Loucy (cell line): ENCODE data around the gene CFAP119.

Experiments used
- H2AFZ ChIP-seq: fragments of 200-600 bp; sonication (generic); 2 replicates; pipeline ENCODE4 v1.6.0; 2016; ENCODE audit warnings: antibody characterized with exemption, mild to moderate bottlenecking, low read length, moderate library complexity
- H3F3A ChIP-seq: fragments of 200-600 bp; 2 replicates; pipeline ENCODE4 v1.6.0; 2016; ENCODE audit warnings: antibody characterized with exemption, low read depth, mild to moderate bottlenecking
- H3K27me3 ChIP-seq: fragments of 200-600 bp; sonication (generic); 2 replicates; pipeline ENCODE4 v1.6.1; 2014; ENCODE audit warnings: low read length, mild to moderate bottlenecking; ENCODE audit not compliant: insufficient read depth, poor library complexity, severe bottlenecking
- H3K36me3 ChIP-seq: fragments of 200-600 bp; sonication (generic); 2 replicates; pipeline ENCODE4 v1.6.1; 2016; ENCODE audit warnings: low read length; ENCODE audit not compliant: insufficient read depth
- H3K4me1 ChIP-seq: fragments of 200-600 bp; sonication (generic); 2 replicates; pipeline ENCODE4 v1.5.1; 2014; ENCODE audit warnings: low read length, mild to moderate bottlenecking; ENCODE audit not compliant: insufficient read depth, poor library complexity, severe bottlenecking
- H3K4me2 ChIP-seq: fragments of 200-600 bp; sonication (generic); 2 replicates; pipeline ENCODE4 v1.6.0; 2014; ENCODE audit warnings: antibody characterized with exemption, low read length, low read depth, mild to moderate bottlenecking; ENCODE audit not compliant: poor library complexity, severe bottlenecking
- H3K4me3 ChIP-seq: fragments of 200-600 bp; sonication (generic); 2 replicates; pipeline ENCODE4 v1.5.1; 2014; ENCODE audit warnings: low read length, mild to moderate bottlenecking, mixed read lengths; ENCODE audit not compliant: poor library complexity, severe bottlenecking
- H3K79me2 ChIP-seq: fragments of 200-600 bp; sonication (generic); 2 replicates; pipeline ENCODE4 v1.6.1; 2014; ENCODE audit warnings: low read length; ENCODE audit not compliant: insufficient read depth
- H3K9ac ChIP-seq: fragments of 200-600 bp; sonication (generic); 2 replicates; pipeline ENCODE4 v1.6.0; 2014; ENCODE audit warnings: mild to moderate bottlenecking, low read depth, low read length, moderate library complexity; ENCODE audit not compliant: poor library complexity, severe bottlenecking
- H3K9me2 ChIP-seq: fragments of 200-600 bp; sonication (generic); replicated peaks from 2 replicates; pipeline ENCODE4 v1.6.1; 2016; ENCODE audit warnings: low read depth, low read length, mixed read lengths
- H3K9me3 ChIP-seq: fragments of 200-600 bp; sonication (generic); 2 replicates; pipeline ENCODE4 v1.6.1; 2014; ENCODE audit warnings: mild to moderate bottlenecking, antibody characterized with exemption, low read length, low read depth; ENCODE audit not compliant: insufficient read depth
- H4K20me1 ChIP-seq: fragments of 200-600 bp; sonication (generic); 2 replicates; pipeline ENCODE4 v1.6.0; 2014; ENCODE audit warnings: antibody characterized with exemption, low read length, mild to moderate bottlenecking; ENCODE audit not compliant: insufficient read depth, poor library complexity, severe bottlenecking
- CTCF ChIP-seq: fragments of 200-600 bp; sonication (generic); conservative IDR thresholded peaks from 2 replicates; pipeline ENCODE4 v1.5.1; 2014; ENCODE audit warnings: mild to moderate bottlenecking, antibody characterized with exemption, low read length
- EZH2phosphoT487 ChIP-seq: fragments of 200-600 bp; IDR thresholded peaks from 2 replicates; pipeline ENCODE4 v1.6.1; 2018; ENCODE audit warnings: antibody characterized with exemption, mild to moderate bottlenecking, moderate library complexity, borderline replicate concordance

CFAP119 gene

GRCh38 chr16:30779596-30779995 is 17.7 kb upstream of the CFAP119 start:
- no peak for TF ChIP-seq EZH2phosphoT487
- TF ChIP-seq CTCF: no peak
- H3K9ac ChIP-seq: no peak overlapping the region

GRCh38 chr16:30778549-30779244 is 16.8 kb upstream of the CFAP119 start:
- TF ChIP-seq CTCF: no peak
- TF ChIP-seq EZH2phosphoT487: no peak
- Histone ChIP-seq H3K9me2 (no peaks in the 10 kb centered on the region), H3K9ac (no peak overlapping the region), H3K4me2 (no peak overlapping the region), H3K79me2 (no peaks in the 10 kb centered on the region), H3K4me1 (no peaks in the 10 kb centered on the region), H3K27me3 (no peaks in the 10 kb centered on the region), H4K20me1 (no peaks in the 10 kb centered on the region), H3F3A (no peaks in the 10 kb centered on the region), H3K4me3 (no peak overlapping the region), H3K9me3 (no peaks in the 10 kb centered on the region), H2AFZ (no peak overlapping the region), H3K36me3 (peaks cover 23% of the 10 kb centered on the region; the same call in 1 of the 2 replicates)

More at GRCh38 chr16:30779596-30779995, 17.7 kb upstream of the CFAP119 start:
- Histone ChIP-seq H3K4me3 (no peak overlapping the region), H3K4me2 (no peak overlapping the region), H3K9me3 (no peaks in the 10 kb centered on the region), H2AFZ (no peak overlapping the region), H4K20me1 (no peaks in the 10 kb centered on the region), H3K9me2 (no peaks in the 10 kb centered on the region), H3K27me3 (no peaks in the 10 kb centered on the region), H3K4me1 (no peaks in the 10 kb centered on the region), H3K36me3 (peaks cover 16% of the 10 kb centered on the region; the same call in 1 of the 2 replicates), H3F3A (no peaks in the 10 kb centered on the region), H3K79me2 (no peaks in the 10 kb centered on the region)

- no peak overlapping the region for H3K9ac ChIP-seq
- no peak overlapping the region for H3K4me3 ChIP-seq
- H3F3A ChIP-seq: no peaks in the 10 kb centered on the region
- H2AFZ ChIP-seq: no peak overlapping the region
- TF ChIP-seq EZH2phosphoT487: no peak
- no peak for TF ChIP-seq CTCF
- no peaks in the 10 kb centered on the region for H3K9me3 ChIP-seq
- no peaks in the 10 kb centered on the region for H3K9me2 ChIP-seq
- peaks cover 21% of the 10 kb centered on the region; the same call in 1 of the 2 replicates for H3K36me3 ChIP-seq
- H3K4me2 ChIP-seq: no peak overlapping the region
- no peaks in the 10 kb centered on the region for H4K20me1 ChIP-seq
- no peaks in the 10 kb centered on the region for H3K79me2 ChIP-seq
- H3K4me1 ChIP-seq: no peaks in the 10 kb centered on the region
- no peaks in the 10 kb centered on the region for H3K27me3 ChIP-seq
Measured at GRCh38 chr16:30777591-30778297, 15.9 kb upstream of the CFAP119 start.
